K562 (cell line): ENCODE measurements around the gene SLC7A4. TPM values are rescaled to one million over a fixed set of nuclear protein-coding genes. Genes with fewer than 3 reads are reported as not detected.

Source experiments
- ARID3B ChIP-seq: fragments of 250-450 bp; sonication (Bioruptor Pico); IDR thresholded peaks from 2 replicates; pipeline ENCODE4 v1.4.0; 2020; ENCODE audit warnings: borderline replicate concordance
- ERF ChIP-seq: fragments of 450-650 bp; formaldehyde crosslinking; IDR thresholded peaks from 2 replicates; pipeline ENCODE4 v1.4.0; 2020; ENCODE audit warnings: mild to moderate bottlenecking, mixed read lengths
- ETV5 ChIP-seq: sonication (generic); formaldehyde crosslinking; IDR thresholded peaks from 2 replicates; pipeline ENCODE4 v1.4.0; 2020; ENCODE audit warnings: low read depth, mild to moderate bottlenecking, missing genetic modification reagents
- FOXJ2 ChIP-seq: fragments of 200-800 bp; sonication (Bioruptor generic); IDR thresholded peaks from 2 replicates; pipeline ENCODE4 v1.6.1; 2016; ENCODE audit warnings: missing genetic modification characterization, missing compliant biosample characterization
- GMEB1 ChIP-seq: fragments of 250-450 bp; sonication (Bioruptor Pico); IDR thresholded peaks from 2 replicates; pipeline ENCODE4 v1.4.0; 2020; ENCODE audit warnings: mild to moderate bottlenecking
- HBP1 ChIP-seq: fragments of 450-650 bp; formaldehyde crosslinking; IDR thresholded peaks from 2 replicates; pipeline ENCODE4 v1.4.0; 2022; ENCODE audit warnings: missing genetic modification characterization
- HDGF ChIP-seq: fragments of 450-650 bp; IDR thresholded peaks from 2 replicates; pipeline ENCODE4 v1.6.1; 2016
- MTA1 ChIP-seq: fragments of 450-650 bp; IDR thresholded peaks from 2 replicates; pipeline ENCODE4 v1.6.1; 2017; ENCODE audit warnings: borderline replicate concordance
- RBM14 ChIP-seq: fragments of 200-400 bp; formaldehyde crosslinking; IDR thresholded peaks from 2 replicates; pipeline ENCODE4 v1.6.1; 2018; ENCODE audit warnings: low read depth, mild to moderate bottlenecking, low read length, moderate library complexity, borderline replicate concordance; ENCODE audit not compliant: insufficient read depth
- RERE ChIP-seq: sonication (generic); formaldehyde crosslinking; IDR thresholded peaks from 2 replicates; pipeline ENCODE4 v1.8.0; 2023; ENCODE audit warnings: missing genetic modification reagents, mild to moderate bottlenecking, borderline replicate concordance
- ZBTB17 ChIP-seq: fragments of 450-650 bp; formaldehyde crosslinking; IDR thresholded peaks from 2 replicates; pipeline ENCODE4 v1.4.0; 2020; ENCODE audit warnings: mild to moderate bottlenecking
- ZBTB5 ChIP-seq: fragments of 450-650 bp; IDR thresholded peaks from 2 replicates; pipeline ENCODE4 v1.6.1; 2017; ENCODE audit warnings: antibody characterized with exemption
- ZNF316 ChIP-seq: fragments of 450-650 bp; IDR thresholded peaks from 2 replicates; pipeline ENCODE4 v1.6.1; 2016
- polyA plus RNA-seq, 8 experiments: library from polyadenylated mRNA; depleted of rRNA in 4 of 8; stranded (reverse) in 5 of 8; unstranded in 3 of 8; fragments of >200 nt; fragmentation: Nextera tagmentation in 2 of 8; fragmentation: Illumina TruSeq in 1 of 8; extraction: Ambion mirVana in 2 of 8; extraction: Trizol in 1 of 8; gene quantifications; 2 replicates each; pipeline versions ENCODE4 v1.2.1 to v1.2.3, GENCODE V29; 2011 to 2014; ENCODE audit warnings: inconsistent platforms in 1 of 8, missing spikeins in 1 of 8
- total RNA-seq, 7 experiments: library from RNA; depleted of rRNA in 6 of 7; stranded (reverse); fragments of >200 nt in 6 of 7; fragmentation: Illumina TruSeq in 2 of 7; extraction: Trizol in 2 of 7; gene quantifications; 2 replicates each; pipeline versions ENCODE4 v1.2.1 to v1.2.3, GENCODE V29; 2011 to 2021; ENCODE audit warnings: low replicate concordance in 1 of 7

The SLC7A4 gene
- total and polyA plus RNA-seq, 9 of the 15 experiments (the other 6 are each of a cell fraction or from before 2014, with no cell fraction given): not detected

- TF ChIP-seq ETV5 (CRISPR knock-in tag): peak; percentile 47; the same call in 1 of the 2 replicates
- peak; percentile 25; the same call in 1 of the 2 replicates for TF ChIP-seq RERE (CRISPR knock-in tag)
- no peak for TF ChIP-seq ZBTB5
- peak; percentile 65; the same call in 1 of the 2 replicates for TF ChIP-seq ERF (CRISPR knock-in tag)
- TF ChIP-seq MTA1: no peak; the same call in 1 of the 2 replicates
- TF ChIP-seq ZNF316: no peak
- TF ChIP-seq HBP1 (CRISPR knock-in tag): peak; percentile 82; the same call in 1 of the 2 replicates
- no peak for TF ChIP-seq FOXJ2 (tag)
- peak; percentile 65 for TF ChIP-seq ZBTB17 (CRISPR knock-in tag)
- TF ChIP-seq GMEB1 (CRISPR knock-in tag): no peak
- TF ChIP-seq RBM14: no peak
- TF ChIP-seq HDGF: peak; percentile 69; the same call in 1 of the 2 replicates
- TF ChIP-seq ARID3B: no peak; the same call in 1 of the 2 replicates
Observed at GRCh38 chr22:21055880-21056319, 23.5 kb upstream of the SLC7A4 start (continued).
